Keratinocyte (primary cell): ENCODE data around the gene LRP10. TPM values are rescaled to one million over a fixed set of nuclear protein-coding genes. Genes with fewer than 3 reads are reported as not detected.
A peak's percentile ranks its signal among the peaks of the same experiment; 100 is the strongest.
"Not testable (repeated sequence)": the region's sequence is repeated elsewhere in the genome, so short reads cannot be mapped to it uniquely, and the experiment has no call there.

Experiments used
- DNase-seq: peaks from one replicate; pipeline ENCODE4 v3.0.0-alpha.2; 2011; ENCODE audit warnings: low read depth, missing footprints, low spot score
- FAIRE-seq: peaks from 2 replicates; lab custom pipeline; 2011; peaks lifted over from hg19 to GRCh38; lab: Jason Lieb, UNC
- H2AFZ ChIP-seq: 2 replicates; pipeline ENCODE4 v1.6.0; 2012; ENCODE audit warnings: low read length, control low read depth, inconsistent platforms; ENCODE audit not compliant: control insufficient read depth
- H3K27ac ChIP-seq: 2 replicates; pipeline ENCODE4 v1.5.1; 2011; ENCODE audit warnings: low read length; ENCODE audit not compliant: control insufficient read depth, insufficient read depth
- H3K27me3 ChIP-seq: 3 replicates; pipeline ENCODE4 v1.6.0; 2011; ENCODE audit warnings: low read length; ENCODE audit not compliant: control insufficient read depth, insufficient read depth; ENCODE audit errors: extremely low read depth
- H3K36me3 ChIP-seq, 2 experiments: 2 replicates in 1 of 2; 3 replicates in 1 of 2; pipeline ENCODE4 v1.5.1; 2011; ENCODE audit warnings: low read length in 2 of 2, mild to moderate bottlenecking in 1 of 2; ENCODE audit not compliant: control insufficient read depth in 2 of 2, insufficient read depth in 2 of 2; ENCODE audit errors: extremely low read depth in 1 of 2
- H3K4me1 ChIP-seq: 3 replicates; pipeline ENCODE4 v1.5.1; 2011; ENCODE audit warnings: low read length; ENCODE audit not compliant: control insufficient read depth, insufficient read depth; ENCODE audit errors: extremely low read depth
- H3K4me2 ChIP-seq: 3 replicates; pipeline ENCODE4 v1.6.0; 2011; ENCODE audit warnings: low read depth, low read length; ENCODE audit not compliant: control insufficient read depth, insufficient read depth; ENCODE audit errors: extremely low read depth
- H3K4me3 ChIP-seq, 3 experiments: fragments of 200-600 bp in 1 of 3; sonication (generic) in 1 of 3; 2 replicates in 2 of 3; 3 replicates in 1 of 3; pipeline ENCODE4 v1.5.1; 2011 to 2016; ENCODE audit warnings: low read length in 3 of 3, mild to moderate bottlenecking in 3 of 3, control low read depth in 2 of 3, inconsistent platforms in 1 of 3, low read depth in 1 of 3, mixed read lengths in 1 of 3, mixed run types in 1 of 3, moderate library complexity in 1 of 3; ENCODE audit not compliant: control insufficient read depth in 2 of 3, insufficient read depth in 2 of 3; ENCODE audit errors: extremely low read depth in 1 of 3
- H3K79me2 ChIP-seq: 2 replicates; pipeline ENCODE4 v1.6.0; 2012; ENCODE audit warnings: low read length; ENCODE audit not compliant: control insufficient read depth, insufficient read depth
- H3K9ac ChIP-seq: 3 replicates; pipeline ENCODE4 v1.6.0; 2011; ENCODE audit warnings: low read length; ENCODE audit not compliant: control insufficient read depth, insufficient read depth; ENCODE audit errors: extremely low read depth
- H3K9me1 ChIP-seq: 3 replicates; pipeline ENCODE4 v1.6.0; 2011; ENCODE audit warnings: low read length; ENCODE audit not compliant: control insufficient read depth, insufficient read depth; ENCODE audit errors: extremely low read depth
- H3K9me3 ChIP-seq: 2 replicates; pipeline ENCODE4 v1.5.1; 2012; ENCODE audit warnings: low read depth, low read length; ENCODE audit not compliant: control insufficient read depth
- H4K20me1 ChIP-seq: 3 replicates; pipeline ENCODE4 v1.6.0; 2011; ENCODE audit warnings: low read length; ENCODE audit not compliant: control insufficient read depth, insufficient read depth; ENCODE audit errors: extremely low read depth
- CTCF ChIP-seq, 3 experiments: IDR thresholded peaks in 1 of 3; conservative IDR thresholded peaks in 1 of 3; optimal IDR thresholded peaks in 1 of 3; 2 replicates in 2 of 3; 3 replicates in 1 of 3; pipeline versions ENCODE3 to v1.5.1; 2011; ENCODE audit warnings: low read length in 3 of 3, mild to moderate bottlenecking in 3 of 3, moderate library complexity in 2 of 3, control low read depth in 1 of 3, inconsistent platforms in 1 of 3; ENCODE audit not compliant: insufficient read depth in 2 of 3; ENCODE audit errors: extremely low read depth in 1 of 3
- EZH2 ChIP-seq: IDR thresholded peaks from one replicate; pipeline ENCODE4 v1.6.1; 2012; ENCODE audit warnings: inconsistent platforms, mild to moderate bottlenecking, low read length, moderate library complexity
- dilution Hi-C: fragments of 300-500 bp; cut with MboI; formaldehyde crosslinking; loops from one replicate; pipeline ENCODE4 v1.7.0; 2020; ENCODE audit warnings: low sequenced_read_pairs; ENCODE audit not compliant: extremely low pct_ligation_motif_present
- polyA plus RNA-seq, 5 experiments: library from polyadenylated mRNA; depleted of rRNA in 3 of 5; stranded (reverse) in 3 of 5; stranded (forward) in 1 of 5; unstranded in 1 of 5; fragments of >200 nt; gene quantifications; 1 replicate in 1 of 5; 2 replicates in 3 of 5; 3 replicates in 1 of 5; pipeline versions ENCODE4 v1.2.1 to v1.2.3, GENCODE V29; 2011 to 2012; ENCODE audit warnings: missing spikeins in 2 of 5, low read depth in 1 of 5, low replicate concordance in 1 of 5

The LRP10 gene
- polyA plus RNA-seq, 1 donor (not counting 4 experiments of a cell fraction or from before 2014, with no cell fraction given), result 36.7 TPM

- no peak for DNase-seq
- H3K4me2 ChIP-seq, result peak overlapping the region; percentile 95
- no peaks in the 10 kb centered on the region for H3K9me3 ChIP-seq
- peaks cover 4 to 6% of the 10 kb centered on the region in 2 experiments for H3K36me3 ChIP-seq
- peak overlapping the region; percentile 63 for H3K27ac ChIP-seq
- no peaks in the 10 kb centered on the region for H4K20me1 ChIP-seq
- H3K79me2 ChIP-seq, result no peaks in the 10 kb centered on the region
- no peaks in the 10 kb centered on the region for H3K27me3 ChIP-seq
- no peak overlapping the region for H3K4me3 ChIP-seq
- peak overlapping the region; percentile 33 for H3K9ac ChIP-seq
- peak; percentile 44 for FAIRE-seq
- H2AFZ ChIP-seq, result peak overlapping the region; percentile 58
- dilution Hi-C loops, result no loop called here
- no peaks in the 10 kb centered on the region for H3K9me1 ChIP-seq
- TF ChIP-seq CTCF (optimal IDR thresholded peaks at IDR 0.05 in 1 of 3, IDR thresholded peaks at IDR 0.05 in 1 of 3, conservative IDR thresholded peaks at IDR 0.05 in 1 of 3; ENCODE audit: extremely low read depth in 1 of 3, insufficient read depth in 2 of 3, low read length in 3 of 3) (no peak), EZH2 (no peak)
- H3K4me1 ChIP-seq, result peaks cover 57% of the 10 kb centered on the region
Observed at GRCh38 chr14:22852599-22852939, 19.0 kb upstream of the LRP10 start.

- H3K27me3 ChIP-seq, result no peaks in the 10 kb centered on the region
- DNase-seq, result peak; percentile 81
- H2AFZ ChIP-seq, result peak overlapping the region; percentile 91
- TF ChIP-seq EZH2 (no peak), CTCF (optimal IDR thresholded peaks at IDR 0.05 in 1 of 3, IDR thresholded peaks at IDR 0.05 in 1 of 3, conservative IDR thresholded peaks at IDR 0.05 in 1 of 3; ENCODE audit: extremely low read depth in 1 of 3, insufficient read depth in 2 of 3, low read length in 3 of 3) (peak in 2 of 3 experiments; percentile 91 to 93)
- no peaks in the 10 kb centered on the region for H3K79me2 ChIP-seq
- H4K20me1 ChIP-seq, result no peaks in the 10 kb centered on the region
- dilution Hi-C loops, result no loop called here
- H3K4me2 ChIP-seq, result peak overlapping the region; percentile 95
- H3K36me3 ChIP-seq, result peaks cover under 1 to 1% of the 10 kb centered on the region in 2 experiments
- H3K4me1 ChIP-seq, result peaks cover 52% of the 10 kb centered on the region
- no peaks in the 10 kb centered on the region for H3K9me3 ChIP-seq
- peak overlapping the region in 2 of 3 experiments; percentile 45 to 70 for H3K4me3 ChIP-seq
- no peak for FAIRE-seq
- H3K9ac ChIP-seq, result peak overlapping the region; percentile 75
- H3K27ac ChIP-seq, result peak overlapping the region; percentile 63
- no peaks in the 10 kb centered on the region for H3K9me1 ChIP-seq
Observed at GRCh38 chr14:22852940-22853767, 18.4 kb upstream of the LRP10 start.

- H2AFZ ChIP-seq, H3K4me2 ChIP-seq, H3K27ac ChIP-seq, H3K36me3 ChIP-seq, FAIRE-seq, H3K79me2 ChIP-seq, H3K27me3 ChIP-seq, H3K4me3 ChIP-seq, H4K20me1 ChIP-seq, DNase-seq, H3K9ac ChIP-seq, dilution Hi-C loops, H3K9me3 ChIP-seq, H3K9me1 ChIP-seq: not testable (repeated sequence)
- H3K4me1 ChIP-seq, result peaks cover 40% of the 10 kb centered on the region
Observed at GRCh38 chr14:22854296-22854695, 17.2 kb upstream of the LRP10 start.
